H9 (cell line): Measurements from ENCODE around the gene NKD2. TPM values are rescaled to one million over a fixed set of nuclear protein-coding genes. Genes with fewer than 3 reads are reported as not detected.

Experiments used
- DNase-seq: peaks from one replicate; pipeline ENCODE4 v3.0.0-alpha.2; 2017
- H2AFZ ChIP-seq: one replicate; pipeline ENCODE4 v1.6.1; 2013; ENCODE audit warnings: mild to moderate bottlenecking, low read length, control low read depth, moderate library complexity
- H2AK5ac ChIP-seq: 2 replicates; pipeline ENCODE4 v1.6.1; 2013; ENCODE audit warnings: low read length, control low read depth, mixed read lengths; ENCODE audit not compliant: insufficient read length
- H2BK120ac ChIP-seq: one replicate; pipeline ENCODE4 v1.6.1; 2013; ENCODE audit warnings: low read depth, mild to moderate bottlenecking, low read length, control low read depth, inconsistent platforms; ENCODE audit not compliant: poor library complexity, severe bottlenecking
- H2BK12ac ChIP-seq: 2 replicates; pipeline ENCODE4 v1.6.1; 2013; ENCODE audit warnings: low read length, control low read depth, mixed read lengths, low read depth; ENCODE audit not compliant: insufficient read length
- H2BK15ac ChIP-seq: 2 replicates; pipeline ENCODE4 v1.6.1; 2013; ENCODE audit warnings: low read depth, low read length, control low read depth
- H2BK20ac ChIP-seq: one replicate; pipeline ENCODE4 v1.6.1; 2013; ENCODE audit warnings: low read depth, mild to moderate bottlenecking, low read length, control low read depth, inconsistent platforms; ENCODE audit not compliant: poor library complexity, severe bottlenecking
- H2BK5ac ChIP-seq: 2 replicates; pipeline ENCODE4 v1.6.1; 2013; ENCODE audit warnings: low read length, control low read depth, mixed read lengths; ENCODE audit not compliant: insufficient read length
- H3K14ac ChIP-seq: 2 replicates; pipeline ENCODE4 v1.6.1; 2013; ENCODE audit warnings: low read length, control low read depth; ENCODE audit not compliant: insufficient read depth
- H3K18ac ChIP-seq: 2 replicates; pipeline ENCODE4 v1.6.1; 2013; ENCODE audit warnings: low read depth, mild to moderate bottlenecking, mixed read lengths, low read length, control low read depth; ENCODE audit not compliant: insufficient read length
- H3K23ac ChIP-seq: 2 replicates; pipeline ENCODE4 v1.6.1; 2013; ENCODE audit warnings: low read length, control low read depth, mixed read lengths, low read depth; ENCODE audit not compliant: insufficient read length
- H3K23me2 ChIP-seq: 2 replicates; pipeline ENCODE4 v1.6.1; 2013; ENCODE audit warnings: low read depth, mild to moderate bottlenecking, mixed read lengths, low read length, control low read depth; ENCODE audit not compliant: insufficient read length, poor library complexity, severe bottlenecking
- H3K27ac ChIP-seq: 2 replicates; pipeline ENCODE4 v1.5.1; 2013; ENCODE audit warnings: low read length, control low read depth, mixed read lengths, low read depth; ENCODE audit not compliant: insufficient read length
- H3K27me3 ChIP-seq: 2 replicates; pipeline ENCODE4 v1.6.1; 2013; ENCODE audit warnings: low read length, control low read depth, inconsistent platforms; ENCODE audit not compliant: insufficient read depth
- H3K4ac ChIP-seq: 2 replicates; pipeline ENCODE4 v1.6.1; 2013; ENCODE audit warnings: low read depth, mild to moderate bottlenecking, control low read depth, inconsistent platforms, low read length, moderate library complexity
- H3K4me1 ChIP-seq: 2 replicates; pipeline ENCODE4 v1.6.1; 2013; ENCODE audit warnings: low read length, control low read depth, inconsistent platforms; ENCODE audit not compliant: insufficient read depth
- H3K4me2 ChIP-seq: 2 replicates; pipeline ENCODE4 v1.6.1; 2013; ENCODE audit warnings: low read length, control low read depth, mixed read lengths; ENCODE audit not compliant: insufficient read length, insufficient read depth
- H3K56ac ChIP-seq: 2 replicates; pipeline ENCODE4 v1.6.1; 2013; ENCODE audit warnings: low read depth, mild to moderate bottlenecking, mixed read lengths, low read length, control low read depth; ENCODE audit not compliant: insufficient read length
- H3K79me1 ChIP-seq: 2 replicates; pipeline ENCODE4 v1.6.1; 2013; ENCODE audit warnings: low read depth, mild to moderate bottlenecking, moderate library complexity, low read length, control low read depth, inconsistent platforms; ENCODE audit not compliant: insufficient read depth, poor library complexity, severe bottlenecking
- H3K79me2 ChIP-seq: 2 replicates; pipeline ENCODE4 v1.6.1; 2013; ENCODE audit warnings: low read length, control low read depth, inconsistent platforms; ENCODE audit not compliant: insufficient read depth
- H3K9ac ChIP-seq: 2 replicates; pipeline ENCODE4 v1.6.1; 2013; ENCODE audit warnings: low read length, control low read depth, mixed read lengths; ENCODE audit not compliant: insufficient read length; ENCODE audit errors: extremely low read depth
- H3K9me3 ChIP-seq: one replicate; pipeline ENCODE4 v1.6.1; 2013; ENCODE audit warnings: low read depth, low read length, inconsistent platforms; ENCODE audit not compliant: control insufficient read depth
- H3T11ph ChIP-seq: one replicate; pipeline ENCODE4 v1.6.1; 2013; ENCODE audit warnings: mild to moderate bottlenecking, low read length, control low read depth, inconsistent platforms
- H4K20me1 ChIP-seq: one replicate; pipeline ENCODE4 v1.6.1; 2013; ENCODE audit not compliant: control insufficient read depth, insufficient read length, insufficient read depth
- H4K5ac ChIP-seq: 2 replicates; pipeline ENCODE4 v1.6.1; 2013; ENCODE audit warnings: low read depth, mild to moderate bottlenecking, mixed read lengths, low read length, control low read depth; ENCODE audit not compliant: insufficient read length
- H4K8ac ChIP-seq: replicated peaks from 2 replicates; pipeline ENCODE4 v1.6.1; 2013; ENCODE audit warnings: low read length, control low read depth, mixed read lengths, low read depth; ENCODE audit not compliant: insufficient read length
- H4K91ac ChIP-seq: 2 replicates; pipeline ENCODE4 v1.6.1; 2013; ENCODE audit warnings: low read depth, mild to moderate bottlenecking, moderate library complexity, mixed read lengths, low read length, control low read depth; ENCODE audit not compliant: insufficient read length
- H3K27ac Mint-ChIP-seq, 3 experiments: 2 replicates in 2 of 3; 3 replicates in 1 of 3; pipeline ENCODE4 v1.8.0; 2020 to 2021; ENCODE audit warnings: mixed read lengths in 3 of 3, mild to moderate bottlenecking in 1 of 3, moderate library complexity in 1 of 3
- H3K27me3 Mint-ChIP-seq: 2 replicates; pipeline ENCODE4 v1.8.0; 2021; ENCODE audit warnings: low read depth, mild to moderate bottlenecking, moderate library complexity, mixed read lengths
- H3K36me3 Mint-ChIP-seq, 3 experiments: 2 replicates in 2 of 3; 3 replicates in 1 of 3; pipeline ENCODE4 v1.8.0; 2020 to 2021; ENCODE audit warnings: low read depth in 3 of 3, mixed read lengths in 3 of 3; ENCODE audit not compliant: insufficient read depth in 1 of 3
- H3K4me1 Mint-ChIP-seq, 2 experiments: 2 replicates each; pipeline ENCODE4 v1.8.0; 2020; ENCODE audit warnings: mixed read lengths in 2 of 2
- H3K4me3 Mint-ChIP-seq, 2 experiments: 2 replicates in 1 of 2; 3 replicates in 1 of 2; pipeline ENCODE4 v1.8.0; 2020 to 2021; ENCODE audit warnings: mild to moderate bottlenecking in 2 of 2, mixed read lengths in 2 of 2, moderate library complexity in 1 of 2
- H3K9me3 Mint-ChIP-seq, 2 experiments: 2 replicates in 1 of 2; 3 replicates in 1 of 2; pipeline ENCODE4 v1.8.0; 2020; ENCODE audit warnings: mild to moderate bottlenecking in 2 of 2, mixed read lengths in 2 of 2, moderate library complexity in 1 of 2
- WGBS: extraction: QIAGEN DNeasy Blood & Tissue Kit; methylation state at CpG from one replicate; pipeline ENCODE4 v1.1.7; 2013; ENCODE audit warnings: missing lambda C conversion rate, low lambda C conversion rate, mixed read lengths; ENCODE audit not compliant: insufficient read length; ENCODE audit errors: extremely low coverage; 5-methylcytosine and 5-hydroxymethylcytosine counted together
- total RNA-seq: library from RNA; stranded (reverse); gene quantifications from 2 replicates; pipeline ENCODE4 v1.2.1, GENCODE V29; 2021
- TF ChIP-seq, protein P1 (sequence below): fragments of 200-600 bp; sonication (generic); conservative IDR thresholded peaks from 3 replicates; pipeline ENCODE4 v1.8.0; 2021; ENCODE audit warnings: antibody characterized with exemption, mild to moderate bottlenecking

NKD2 gene
- total RNA-seq, 1 experiment from 2014 or later, result 7.3 TPM

DNA sequence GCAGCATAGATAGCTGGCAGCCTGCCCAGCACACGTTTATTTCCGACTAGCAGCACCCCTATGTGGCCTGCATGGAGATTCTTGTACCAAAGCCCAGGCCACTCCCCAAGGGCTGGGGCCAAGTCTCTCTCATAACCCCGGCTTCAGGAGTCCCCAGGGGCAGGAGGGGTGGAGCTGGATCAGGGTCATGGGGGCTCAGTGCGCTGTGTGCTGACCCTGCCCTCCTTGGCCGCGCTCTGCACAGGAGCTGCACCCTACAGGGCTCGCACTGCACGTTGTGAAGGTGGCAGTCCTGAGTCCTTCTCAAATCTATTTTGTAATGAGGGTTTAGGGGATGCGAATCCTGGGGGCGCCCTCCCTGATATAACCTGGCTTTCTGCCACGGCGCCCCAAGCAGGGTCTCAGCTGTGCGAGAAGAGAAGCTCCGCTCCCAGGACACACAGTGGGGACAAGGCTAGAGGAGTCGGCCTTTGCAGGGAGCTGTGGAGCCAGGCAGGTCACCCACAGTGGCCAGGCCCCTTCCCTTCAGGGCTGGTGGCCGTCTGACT, 28.6 kb downstream of the NKD2 start:
- Histone ChIP-seq H4K5ac (no peak overlapping the region), H3T11ph (no peak overlapping the region), H2AFZ (no peak overlapping the region), H3K79me1 (no peaks in the 10 kb centered on the region), H2BK12ac (no peak overlapping the region), H3K18ac (no peak overlapping the region), H4K91ac (no peak overlapping the region), H2AK5ac (no peak overlapping the region), H3K9me3 (peaks cover 2% of the 10 kb centered on the region), H3K14ac (no peak overlapping the region; the same call in 1 of the 2 replicates), H4K8ac (no peak overlapping the region), H2BK15ac (no peak overlapping the region), H2BK5ac (no peak overlapping the region), H3K27me3 (no peaks in the 10 kb centered on the region), H3K23ac (no peak overlapping the region), H4K20me1 (no peaks in the 10 kb centered on the region), H3K27ac (no peak overlapping the region), H3K23me2 (no peaks in the 10 kb centered on the region), H2BK20ac (no peak overlapping the region), H3K4me1 (no peaks in the 10 kb centered on the region), H3K4ac (no peak overlapping the region), H2BK120ac (no peak overlapping the region), H3K9ac (no peak overlapping the region), H3K4me2 (no peak overlapping the region), H3K56ac (no peak overlapping the region), H3K79me2 (no peaks in the 10 kb centered on the region)
- Mint-ChIP-seq H3K36me3 (peaks cover 9 to 25% (median 15%) of the 10 kb centered on the region in 3 experiments), H3K4me1 (peaks cover 6% of the 10 kb centered on the region in 2 experiments; a peak in 3 of 4 replicates), H3K9me3 (peaks cover 23% of the 10 kb centered on the region in 2 experiments), H3K27ac (no peak overlapping the region; a peak in 1 of 7 replicates), H3K4me3 (no peak overlapping the region), H3K27me3 (peaks cover 6% of the 10 kb centered on the region; the same call in 1 of the 2 replicates)
- no peak for DNase-seq
- no CpG with 5 or more reads among the region's 16 CpGs for WGBS
- TF ChIP-seq, protein P1, sequence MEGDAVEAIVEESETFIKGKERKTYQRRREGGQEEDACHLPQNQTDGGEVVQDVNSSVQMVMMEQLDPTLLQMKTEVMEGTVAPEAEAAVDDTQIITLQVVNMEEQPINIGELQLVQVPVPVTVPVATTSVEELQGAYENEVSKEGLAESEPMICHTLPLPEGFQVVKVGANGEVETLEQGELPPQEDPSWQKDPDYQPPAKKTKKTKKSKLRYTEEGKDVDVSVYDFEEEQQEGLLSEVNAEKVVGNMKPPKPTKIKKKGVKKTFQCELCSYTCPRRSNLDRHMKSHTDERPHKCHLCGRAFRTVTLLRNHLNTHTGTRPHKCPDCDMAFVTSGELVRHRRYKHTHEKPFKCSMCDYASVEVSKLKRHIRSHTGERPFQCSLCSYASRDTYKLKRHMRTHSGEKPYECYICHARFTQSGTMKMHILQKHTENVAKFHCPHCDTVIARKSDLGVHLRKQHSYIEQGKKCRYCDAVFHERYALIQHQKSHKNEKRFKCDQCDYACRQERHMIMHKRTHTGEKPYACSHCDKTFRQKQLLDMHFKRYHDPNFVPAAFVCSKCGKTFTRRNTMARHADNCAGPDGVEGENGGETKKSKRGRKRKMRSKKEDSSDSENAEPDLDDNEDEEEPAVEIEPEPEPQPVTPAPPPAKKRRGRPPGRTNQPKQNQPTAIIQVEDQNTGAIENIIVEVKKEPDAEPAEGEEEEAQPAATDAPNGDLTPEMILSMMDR, result no peak
